Measurements from ENCODE around the gene DYNC2H1. TPM values are rescaled to one million over a fixed set of nuclear protein-coding genes. Genes with fewer than 3 reads are reported as not detected.
"Not testable (repeated sequence)": the region's sequence is repeated elsewhere in the genome, so short reads cannot be mapped to it uniquely, and the experiment has no call there.

The DYNC2H1 gene
- total and polyA plus RNA-seq, 10 donors = 3.1 to 18.3 (median 10.6) TPM

- WGBS, 5 donors = 91 to 97% (median 94%) methylated on average over 4 of the region's 4 CpGs
- TF ChIP-seq CTCF (IDR thresholded peaks at IDR 0.05 in 8 of 11, conservative IDR thresholded peaks at IDR 0.05 in 3 of 11) = no peak
- TF ChIP-seq POLR2AphosphoS5 (IDR thresholded peaks at IDR 0.05) = no peak
- TF ChIP-seq POLR2A (IDR thresholded peaks at IDR 0.05) = no peak
- Histone ChIP-seq H3K27me3 (replicated peaks in 1 of 7) (no peaks in the 10 kb centered on the region), H3K4me3 (no peak overlapping the region), H3K9me3 (no peaks in the 10 kb centered on the region), H3K36me3 (peaks cover 0 to 4% (median 0%) of the 10 kb centered on the region in 6 donors), H3K4me1 (peaks cover 0 to 9% (median 5%) of the 10 kb centered on the region in 6 donors), H3K27ac (no peak overlapping the region)
- no peak for DNase-seq
- intact Hi-C loops (cut with DNase I; ENCODE audit: low total_unique reads) = no loop called here
Observed at GRCh38 chr11:103114836-103115235, 5.6 kb downstream of the DYNC2H1 start.

- intact Hi-C loops (cut with DNase I; ENCODE audit: low total_unique reads) = no loop called here
- DNase-seq = no peak
- no peaks in the 10 kb centered on the region for H3K4me1 ChIP-seq
- no peak overlapping the region for H3K4me3 ChIP-seq
- TF ChIP-seq POLR2A (IDR thresholded peaks at IDR 0.05) = no peak
- H3K36me3 ChIP-seq = peaks cover 0 to 19% (median 5%) of the 10 kb centered on the region in 6 donors
- H3K27me3 ChIP-seq (replicated peaks in 1 of 7) = no peaks in the 10 kb centered on the region
- no peaks in the 10 kb centered on the region for H3K9me3 ChIP-seq
- no peak overlapping the region for H3K27ac ChIP-seq
Observed at GRCh38 chr11:103125462-103125861, 16.2 kb downstream of the DYNC2H1 start.

GRCh38 chr11:103141986-103142385 lies 32.8 kb downstream of the DYNC2H1 start:
- intact Hi-C loops (cut with DNase I; ENCODE audit: low total_unique reads); H3K4me3 ChIP-seq; H3K27me3 ChIP-seq (replicated peaks in 1 of 7); H3K9me3 ChIP-seq; H3K4me1 ChIP-seq; H3K27ac ChIP-seq; DNase-seq: not testable (repeated sequence)
- H3K36me3 ChIP-seq = peaks cover 0 to 23% (median 2%) of the 10 kb centered on the region in 6 donors
- WGBS, 5 donors = 94 to 98% (median 98%) methylated on average over 13 of the region's 13 CpGs

- Histone ChIP-seq H3K27me3 (replicated peaks in 1 of 7) (no peaks in the 10 kb centered on the region), H3K27ac (no peak overlapping the region), H3K36me3 (peaks cover 0 to 10% (median 2%) of the 10 kb centered on the region in 6 donors), H3K4me3 (no peak overlapping the region), H3K4me1 (no peaks in the 10 kb centered on the region), H3K9me3 (no peaks in the 10 kb centered on the region)
- TF ChIP-seq POLR2AphosphoS5 (IDR thresholded peaks at IDR 0.05) (no peak), CTCF (IDR thresholded peaks at IDR 0.05 in 8 of 11, conservative IDR thresholded peaks at IDR 0.05 in 3 of 11) (no peak), POLR2A (IDR thresholded peaks at IDR 0.05) (no peak)
- no peak for DNase-seq
- intact Hi-C loops (cut with DNase I; ENCODE audit: low total_unique reads) = no loop called here
Observed at GRCh38 chr11:103147627-103148026, 38.4 kb downstream of the DYNC2H1 start.

- 87 to 93% (median 91%) methylated on average over 3 of the region's 3 CpGs for WGBS, 5 donors
- Histone ChIP-seq H3K27ac (no peak overlapping the region), H3K27me3 (replicated peaks in 1 of 7) (no peaks in the 10 kb centered on the region), H3K4me3 (no peak overlapping the region), H3K9me3 (no peaks in the 10 kb centered on the region), H3K36me3 (peaks cover 0 to 40% (median 3%) of the 10 kb centered on the region in 6 donors), H3K4me1 (no peaks in the 10 kb centered on the region)
- TF ChIP-seq POLR2A (IDR thresholded peaks at IDR 0.05) = no peak
- no peak for TF ChIP-seq POLR2AphosphoS5 (IDR thresholded peaks at IDR 0.05)
- TF ChIP-seq CTCF (IDR thresholded peaks at IDR 0.05 in 8 of 11, conservative IDR thresholded peaks at IDR 0.05 in 3 of 11) = no peak
- DNase-seq = no peak
- intact Hi-C loops (cut with DNase I; ENCODE audit: low total_unique reads) = no loop called here
Observed at GRCh38 chr11:103157542-103157941, 48.3 kb downstream of the DYNC2H1 start.

All from spleen (tissue), 11 donors.